GM19467 (cell line): ENCODE data around the gene KIF16B.

Source experiments
- ATAC-seq: cut with Tn5 transposase; IDR thresholded peaks from one replicate; pipeline ENCODE4 v1.9.1; 2021; ENCODE audit warnings: mild to moderate bottlenecking, moderate library complexity; ENCODE audit not compliant: unreplicated experiment

Gene KIF16B

DNA sequence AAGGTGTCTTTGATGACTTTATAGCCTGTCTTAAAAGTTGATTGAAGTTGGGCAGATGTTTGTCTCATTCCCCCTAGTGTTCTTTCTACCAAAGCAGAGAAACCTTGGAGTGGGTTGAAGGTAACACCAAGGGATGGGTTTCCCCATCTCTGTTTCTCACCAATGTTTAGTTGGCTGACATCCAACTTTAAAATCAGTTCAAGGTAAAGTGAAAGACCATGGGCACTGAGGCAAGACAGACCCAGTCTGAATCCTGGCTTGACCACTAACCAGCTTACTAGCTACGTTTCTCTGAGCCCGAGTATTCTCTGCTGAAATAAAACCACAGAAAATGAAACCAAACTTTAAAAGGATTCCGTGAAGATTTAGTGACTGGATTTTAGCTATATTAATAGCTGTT is 258.9 kb downstream of the KIF16B start:
- ATAC-seq, result peak; percentile 46

DNA sequence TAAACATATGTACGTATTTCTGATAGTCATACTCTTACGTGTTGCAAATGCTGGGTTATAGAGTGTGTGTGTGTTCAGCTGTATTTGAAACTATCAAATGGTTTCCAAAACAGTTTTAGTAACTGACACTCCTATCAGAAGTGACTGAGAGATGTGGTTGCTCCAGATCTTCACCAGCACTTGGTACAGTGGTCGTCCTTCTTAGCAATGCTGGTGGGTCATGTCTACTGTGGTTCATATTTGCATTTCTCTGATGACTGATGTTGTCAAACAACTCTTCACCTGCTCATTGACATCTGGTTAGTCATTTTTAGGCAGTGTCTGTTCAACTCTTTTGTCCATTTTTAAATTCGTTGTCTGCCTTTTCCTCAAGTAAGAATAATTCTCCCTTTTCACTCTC is 259.3 kb downstream of the KIF16B start:
- ATAC-seq, result no peak

DNA sequence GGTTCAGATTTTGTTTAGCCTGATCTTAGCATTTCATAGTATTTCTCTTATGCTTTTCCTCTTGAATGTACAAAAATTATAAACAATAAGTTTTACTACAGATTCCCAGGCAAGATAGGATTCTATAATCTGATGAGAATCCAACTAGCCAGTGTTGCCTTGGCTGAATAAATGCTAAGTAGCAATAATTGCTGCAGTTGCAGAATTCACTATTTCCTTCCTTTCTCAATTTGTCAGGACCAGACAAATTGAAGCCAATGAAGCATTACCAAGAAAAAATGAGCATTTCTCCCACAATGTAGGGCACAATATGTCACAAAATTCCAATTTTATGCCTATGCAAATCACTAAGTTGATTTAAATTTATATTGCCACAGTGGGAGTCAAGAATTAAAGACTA is 260.2 kb downstream of the KIF16B start:
- ATAC-seq, result no peak

DNA sequence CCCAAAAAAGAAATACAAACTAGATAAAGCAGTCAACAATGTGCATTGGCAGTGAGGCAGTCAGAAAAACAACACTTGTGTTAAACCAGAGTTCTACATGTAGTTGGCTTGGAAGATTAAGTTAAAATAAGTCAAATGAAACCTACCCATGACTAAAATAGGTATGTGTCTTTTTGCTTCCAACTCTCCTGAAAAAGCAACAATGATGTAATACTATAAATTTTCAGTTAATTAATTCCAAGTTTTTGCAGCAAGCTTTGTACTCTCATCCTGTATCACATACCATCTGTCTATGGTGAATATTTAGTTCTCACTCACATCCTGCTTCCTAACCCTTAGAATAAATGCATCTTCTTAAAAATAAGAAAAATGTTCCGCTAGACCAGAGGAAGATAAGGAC is 261.5 kb downstream of the KIF16B start:
- no peak for ATAC-seq

DNA sequence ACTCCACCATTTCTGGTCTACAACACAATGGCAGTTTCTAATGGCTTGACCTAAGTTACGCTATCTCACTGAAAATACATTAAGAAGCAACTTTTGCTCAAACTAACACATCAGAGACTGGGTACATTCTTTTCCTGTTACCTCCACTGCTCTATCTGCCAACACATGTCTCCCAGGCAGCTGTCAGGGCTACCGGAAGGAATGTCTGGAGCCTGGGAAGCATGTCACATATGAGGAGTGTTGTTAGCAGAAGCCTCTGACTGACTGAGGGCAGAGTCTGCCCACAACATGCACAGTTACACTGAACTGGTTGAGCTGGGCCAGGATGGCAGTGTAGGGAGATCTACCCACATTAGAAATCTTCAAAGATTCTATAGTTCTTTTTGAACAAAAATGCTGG is 264.5 kb downstream of the KIF16B start:
- no peak for ATAC-seq

DNA sequence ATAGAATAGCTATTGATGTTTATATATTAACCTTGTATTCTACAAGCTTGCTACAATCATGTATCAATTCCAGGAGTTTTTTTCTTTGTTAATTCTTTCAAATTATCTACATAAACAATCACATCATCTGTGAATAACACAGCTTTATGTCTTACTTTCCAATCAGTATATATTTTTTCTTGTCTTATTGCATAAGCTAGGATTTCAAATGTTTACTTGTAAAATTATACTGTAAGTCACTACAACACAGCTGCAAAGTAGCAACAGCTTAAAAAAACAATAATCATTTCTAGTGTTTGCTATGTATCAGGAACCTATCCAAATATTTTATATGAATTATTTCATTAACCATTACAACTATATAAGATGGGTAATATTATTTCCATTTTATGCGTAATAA is 270.4 kb downstream of the KIF16B start:
- no peak for ATAC-seq

DNA sequence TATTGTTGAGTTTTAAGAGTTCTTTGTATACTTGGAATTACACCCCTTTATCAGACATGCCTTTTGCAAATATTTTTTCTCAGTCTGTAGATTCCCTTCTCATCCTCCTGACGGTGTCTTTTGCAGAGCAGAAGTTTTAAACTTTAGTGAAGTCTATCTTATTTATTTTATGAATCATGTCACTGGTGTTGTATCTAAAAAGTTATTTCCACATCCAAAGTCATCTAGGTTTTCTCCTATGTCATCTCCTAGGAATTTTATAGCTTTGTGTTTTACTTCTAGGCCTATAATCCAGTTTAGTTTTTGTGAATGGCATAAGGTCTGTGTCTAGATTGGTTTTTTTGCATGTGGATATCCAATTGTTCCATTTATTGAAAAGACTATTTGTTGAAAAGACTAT is 271.3 kb downstream of the KIF16B start:
- ATAC-seq, result no peak

- no peak for ATAC-seq
Measured at GRCh38 chr20:16299897-16300296, 273.4 kb downstream of the KIF16B start.

- ATAC-seq, result no peak
Measured at GRCh38 chr20:16296931-16297330, 276.3 kb downstream of the KIF16B start.

- no peak for ATAC-seq
Measured at GRCh38 chr20:16295534-16295933, 277.7 kb downstream of the KIF16B start.

DNA sequence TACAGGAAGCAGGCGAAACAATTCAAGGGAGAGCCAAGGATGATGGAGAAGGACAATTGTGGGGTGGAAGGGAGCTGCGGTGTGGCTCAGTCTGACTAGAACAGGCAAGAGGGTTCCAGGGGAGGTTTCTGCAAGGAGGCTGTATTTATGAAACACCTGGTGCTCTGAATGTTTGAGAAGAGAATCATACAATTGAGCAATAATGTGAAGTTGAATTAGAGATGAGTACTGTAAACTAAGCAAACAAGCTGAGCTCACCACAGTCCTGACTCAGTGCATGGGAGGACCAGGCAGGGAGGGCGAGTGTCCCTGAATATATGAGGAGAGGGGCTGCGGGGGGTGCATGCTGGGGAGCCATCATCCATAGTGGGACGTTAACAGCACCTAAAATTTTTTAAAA is 279.7 kb downstream of the KIF16B start:
- no peak for ATAC-seq

DNA sequence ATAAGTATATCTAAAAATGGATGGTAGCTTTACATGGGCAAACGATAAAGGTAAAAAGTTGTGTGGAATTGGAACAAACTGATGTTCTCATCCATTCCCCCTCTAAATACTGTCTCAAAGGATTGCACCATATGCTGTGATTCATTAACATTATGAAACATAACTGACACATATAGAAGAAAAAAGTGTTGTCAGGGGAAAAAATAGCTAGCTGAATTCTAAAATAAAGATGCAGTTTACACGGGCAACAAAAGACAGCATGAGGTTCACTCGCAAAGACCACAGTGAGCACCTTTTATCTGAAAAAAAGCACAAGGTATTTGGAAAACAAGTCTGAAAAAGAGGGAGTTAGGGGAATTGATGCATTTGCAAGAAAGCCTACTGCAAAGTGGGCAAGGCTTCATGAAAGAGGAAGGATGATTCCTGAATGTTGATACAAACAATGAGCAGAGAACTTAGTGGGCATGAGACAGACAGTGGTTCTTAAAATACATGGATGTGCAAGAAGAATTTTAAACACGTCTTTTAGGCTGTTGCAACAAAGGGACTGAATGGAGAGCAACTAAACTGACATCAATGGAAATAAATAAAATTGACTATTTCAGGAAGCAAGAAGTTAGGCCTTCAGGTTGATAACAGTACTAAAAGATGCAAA is 280.9 kb downstream of the KIF16B start:
- no peak for ATAC-seq

DNA sequence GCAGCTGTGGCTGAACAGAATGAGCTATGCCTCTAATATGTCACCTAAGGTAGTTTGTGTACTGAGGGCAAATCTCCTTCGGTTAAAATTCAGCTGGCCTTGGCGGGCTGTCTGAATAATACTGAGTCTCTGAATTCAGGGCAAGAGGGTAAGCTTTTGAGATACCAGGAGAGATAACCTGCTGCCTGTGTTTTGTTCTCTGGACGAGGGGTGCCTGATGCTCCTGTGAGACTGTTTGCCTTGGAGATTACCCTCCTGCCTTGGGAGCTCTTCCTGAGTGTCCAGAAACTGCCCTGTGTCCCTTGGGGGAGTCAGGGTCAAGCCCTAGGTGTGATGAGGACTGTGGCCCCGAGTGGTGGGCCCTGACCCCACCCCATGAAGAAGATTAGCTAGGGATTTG is 282.9 kb downstream of the KIF16B start:
- ATAC-seq, result no peak

DNA sequence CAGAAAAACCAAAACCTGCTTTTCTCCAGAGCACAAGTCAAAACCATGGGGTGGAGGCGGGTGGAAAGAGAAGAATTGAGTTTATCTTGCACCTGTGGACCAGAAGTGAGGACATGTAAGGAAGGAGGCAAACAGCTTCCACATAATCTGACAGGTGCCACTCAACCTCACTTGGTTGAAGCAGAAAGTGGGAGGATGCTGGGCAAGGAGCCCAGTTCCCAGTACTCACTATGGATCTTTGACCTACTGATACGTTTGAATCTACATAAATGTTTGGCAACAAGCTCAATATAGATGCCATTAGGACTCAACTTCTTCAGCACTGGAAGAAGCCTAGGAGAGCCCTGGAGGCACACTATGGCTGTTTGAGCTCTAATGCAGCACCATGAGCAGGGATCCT is 285.5 kb downstream of the KIF16B start:
- ATAC-seq, result no peak

- no peak for ATAC-seq
Measured at GRCh38 chr20:16286601-16287000, 286.6 kb downstream of the KIF16B start.

DNA sequence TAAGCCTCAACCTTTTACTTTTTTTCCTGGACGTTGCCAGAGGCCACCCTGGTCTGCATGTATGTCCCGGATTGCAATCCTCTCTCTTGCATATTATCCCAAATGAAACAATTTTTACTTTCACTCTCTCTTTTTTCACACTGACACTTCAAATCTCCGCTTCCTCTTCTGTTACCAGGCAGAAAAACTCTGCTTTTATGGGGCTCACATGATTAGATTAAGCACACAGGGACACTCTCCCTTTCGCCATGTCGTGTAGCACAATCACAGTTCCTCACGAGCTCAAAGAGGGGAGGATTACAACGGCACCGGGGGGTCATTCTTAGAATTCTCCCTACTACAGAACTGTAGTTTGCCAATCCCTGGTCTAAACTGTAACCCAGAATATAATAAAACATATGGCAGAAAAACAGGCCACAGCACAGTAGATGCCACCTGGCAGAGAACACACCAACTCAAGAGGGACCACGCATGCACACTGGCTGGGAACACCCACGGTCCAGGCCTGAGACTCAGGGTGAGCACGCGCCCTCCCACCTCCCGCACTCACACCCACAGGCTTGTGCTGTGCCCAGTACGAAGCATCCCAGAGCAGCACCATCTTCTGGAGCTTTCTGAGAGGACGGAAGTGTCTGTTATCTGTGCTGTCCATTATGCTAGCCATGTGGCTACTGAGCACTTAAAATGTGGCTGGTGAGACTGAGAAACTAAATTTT is 288.7 kb downstream of the KIF16B start:
- ATAC-seq, result no peak

DNA sequence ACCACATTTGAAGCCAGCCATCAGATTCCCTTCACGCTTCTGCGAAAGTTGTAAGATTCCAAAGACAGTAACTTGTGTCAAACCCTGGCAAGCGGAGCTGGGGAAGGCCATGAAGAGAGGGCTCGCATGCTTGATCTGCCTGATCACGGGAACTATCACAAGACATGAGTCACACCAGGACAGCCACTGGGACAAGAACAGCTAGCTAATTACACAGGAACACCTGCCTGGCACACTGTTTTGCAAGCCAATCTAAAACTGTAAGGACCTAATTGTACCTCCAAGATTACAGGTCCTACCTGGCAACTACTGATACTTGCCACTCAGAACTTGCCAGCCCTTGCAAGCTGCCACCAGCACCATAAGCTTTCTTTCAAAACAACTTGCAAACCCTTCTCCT is 289.3 kb downstream of the KIF16B start:
- ATAC-seq, result no peak

DNA sequence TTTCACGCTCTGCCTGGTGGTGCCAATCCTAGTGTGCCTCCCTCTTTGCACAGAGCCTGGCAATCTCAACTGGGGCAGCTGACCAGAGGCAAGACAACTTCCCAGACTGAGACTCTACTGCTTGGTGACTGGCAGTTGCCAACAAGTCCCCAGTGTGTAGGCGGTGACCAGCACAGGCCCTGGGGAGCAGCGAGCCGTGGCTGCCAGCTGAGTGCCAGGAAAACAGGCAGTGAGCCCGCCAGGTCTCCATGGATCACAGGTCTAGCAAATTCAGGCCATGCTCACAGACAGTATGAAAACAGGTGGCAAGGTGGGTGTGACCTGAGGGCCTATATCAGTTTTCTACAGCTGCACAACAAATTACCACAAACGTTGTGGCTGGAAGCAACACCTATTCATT is 289.9 kb downstream of the KIF16B start:
- ATAC-seq, result no peak

GRCh38 chr20:16280219-16280618 is 293.0 kb downstream of the KIF16B start:
- ATAC-seq, result no peak

- ATAC-seq, result no peak
Measured at GRCh38 chr20:16279320-16279719, 293.9 kb downstream of the KIF16B start.

DNA sequence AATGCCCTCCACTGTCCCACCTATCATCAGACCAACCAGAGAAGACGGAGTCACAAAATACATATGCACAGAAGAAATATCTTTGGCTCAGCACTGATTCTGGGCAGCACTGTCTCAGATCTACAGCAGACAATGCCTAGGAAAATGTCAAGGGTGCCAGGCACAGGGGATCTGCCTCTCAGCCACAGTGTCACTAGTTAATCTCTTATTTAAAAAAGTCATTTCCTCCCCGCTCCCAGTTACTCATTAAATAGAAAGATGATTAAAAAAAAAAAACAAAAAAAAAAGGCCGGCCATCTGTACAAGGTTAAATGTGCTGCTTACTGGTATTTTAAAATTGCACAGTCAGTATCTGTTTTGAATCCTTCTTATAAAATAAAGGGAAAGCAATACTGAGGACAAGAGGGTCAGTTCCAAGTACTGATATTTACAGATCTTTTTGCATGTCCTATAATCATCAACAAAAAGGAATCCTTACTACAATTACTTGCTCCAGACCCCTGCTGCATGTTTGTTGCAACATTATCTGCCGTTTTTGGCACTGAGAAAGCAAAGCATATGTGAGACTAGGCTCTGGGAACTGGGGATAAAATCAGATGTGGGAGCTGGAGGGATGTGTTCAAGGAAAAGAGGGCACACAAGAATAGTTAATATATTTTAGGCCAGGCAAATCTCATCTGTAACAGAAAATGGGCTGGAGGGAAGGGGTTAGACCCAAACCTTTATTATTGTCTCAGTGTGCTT is 299.3 kb downstream of the KIF16B start:
- no peak for ATAC-seq

DNA sequence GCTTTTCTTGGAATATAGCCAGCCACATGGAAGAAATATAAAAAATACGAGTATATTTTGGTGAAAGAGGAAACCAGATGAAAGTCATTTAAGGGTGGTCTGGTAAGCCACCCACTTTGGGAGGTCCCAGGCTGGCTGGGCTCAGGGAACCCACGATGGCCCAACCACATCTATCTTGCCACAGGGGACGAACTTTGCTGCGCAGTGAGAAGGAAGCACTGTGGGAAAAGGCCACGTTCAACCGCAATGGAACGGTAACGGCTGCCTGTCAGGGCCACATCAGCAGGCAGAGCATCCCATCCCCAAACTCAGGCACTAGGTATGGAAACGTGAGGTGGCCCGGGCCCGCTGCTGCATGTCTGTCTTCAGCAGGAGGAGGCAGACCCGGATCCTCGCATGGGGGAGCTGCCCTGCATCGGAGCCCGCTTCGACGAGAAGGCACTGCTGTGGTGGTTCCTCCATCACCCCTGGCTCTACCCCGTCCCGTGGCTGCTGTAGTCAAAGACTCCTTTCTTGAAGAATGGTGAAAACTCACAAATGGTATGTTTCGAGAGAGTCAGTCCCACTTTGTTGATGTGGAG is 300.4 kb downstream of the KIF16B start:
- no peak for ATAC-seq
